ENCODE results near the gene SH3PXD2A.
"Not testable (repeated sequence)": the region's sequence is repeated elsewhere in the genome, so short reads cannot be mapped to it uniquely, and the experiment has no call there.

Gene SH3PXD2A

DNA sequence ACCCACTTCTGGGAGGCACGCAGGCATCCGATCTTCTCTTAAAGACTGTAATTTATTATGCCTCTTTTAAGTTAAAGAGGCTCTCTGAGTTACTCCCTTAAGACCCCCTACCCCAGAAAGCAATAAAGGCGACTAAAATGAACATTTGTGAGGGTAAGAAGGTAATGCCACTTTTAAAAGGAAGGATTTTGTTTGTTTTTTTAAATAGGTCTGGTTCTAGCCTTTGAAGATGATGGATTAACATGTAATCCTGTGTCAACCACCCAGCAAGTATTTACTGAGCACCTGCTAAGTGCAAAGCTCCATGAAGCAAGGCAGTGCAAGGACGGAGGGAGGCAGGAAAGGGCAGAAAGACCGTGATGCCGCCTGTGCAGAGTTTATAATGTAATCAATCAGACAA lies 26.1 kb downstream of the SH3PXD2A start:
- DNase-seq = no peak

DNA sequence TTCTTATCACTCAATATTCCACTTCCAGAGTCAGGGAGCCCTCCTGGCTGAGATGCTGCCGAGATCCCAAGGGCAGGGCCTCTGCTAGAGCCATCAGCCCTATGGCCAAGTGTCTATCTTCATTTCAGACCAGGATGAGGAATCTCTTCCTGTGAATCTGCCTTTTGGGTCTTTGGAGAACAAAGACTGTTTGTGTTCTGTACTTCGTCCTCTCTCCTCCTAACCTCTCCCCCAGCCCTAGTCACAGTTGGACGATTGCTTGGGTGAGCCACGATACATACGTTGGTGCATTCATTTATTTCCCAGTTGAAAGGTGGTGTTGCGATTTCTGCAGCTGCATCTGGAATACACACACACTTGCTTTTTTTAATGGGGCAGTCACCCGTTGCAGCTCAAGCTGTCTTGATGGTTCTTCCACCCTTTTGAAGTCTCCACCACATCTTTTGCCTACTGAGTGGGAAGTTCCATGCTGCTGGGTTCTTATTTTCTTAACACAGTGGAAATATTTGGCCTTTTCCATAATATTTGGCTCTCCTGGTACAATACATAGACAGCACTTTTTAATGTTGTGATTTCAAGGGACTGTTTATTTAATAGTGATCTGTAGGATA lies 26.7 kb downstream of the SH3PXD2A start:
- DNase-seq = no peak

- no peak for DNase-seq
These were observed 27.3 kb downstream of the SH3PXD2A start for GRCh38 chr10:103828107-103828506.

DNA sequence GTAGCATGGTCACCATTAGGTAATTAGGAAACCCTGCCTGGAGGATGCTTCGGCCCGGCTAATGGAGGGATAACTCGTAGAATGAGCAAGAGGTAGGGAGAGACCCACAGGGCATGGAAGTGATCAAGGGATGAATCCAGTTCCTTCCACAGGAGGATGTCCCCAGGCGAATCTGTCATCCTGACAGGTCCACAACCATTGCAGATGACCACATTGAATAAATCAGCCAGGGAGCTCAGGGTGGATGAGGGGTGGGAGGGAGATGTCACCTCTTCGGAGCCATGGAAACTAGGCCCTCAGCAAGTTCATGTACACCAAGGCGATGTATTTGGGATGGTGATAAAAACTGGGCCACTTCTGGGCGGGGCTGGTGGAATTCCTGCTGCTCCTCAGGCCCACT lies 28.5 kb downstream of the SH3PXD2A start:
- DNase-seq = no peak

DNA sequence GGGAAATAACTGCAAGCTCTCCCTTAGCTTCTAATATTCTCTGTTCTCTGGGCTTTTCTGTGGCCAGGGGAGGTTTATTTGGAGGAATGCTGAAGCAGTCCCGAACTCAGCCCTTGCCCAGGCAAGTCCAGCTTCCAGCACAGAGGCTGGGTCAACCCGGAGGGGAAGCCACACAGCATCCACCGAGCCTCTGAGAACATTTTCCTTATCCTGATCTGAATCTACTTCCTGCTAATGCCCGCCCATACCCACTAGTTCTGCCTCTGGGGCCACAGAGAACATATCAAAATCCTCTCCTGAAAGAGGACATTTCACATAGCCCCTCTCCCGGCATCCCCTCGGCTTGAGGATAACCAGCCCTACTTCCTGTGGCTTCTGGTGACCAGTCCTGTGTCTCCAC lies 31.1 kb downstream of the SH3PXD2A start:
- no peak for DNase-seq

DNA sequence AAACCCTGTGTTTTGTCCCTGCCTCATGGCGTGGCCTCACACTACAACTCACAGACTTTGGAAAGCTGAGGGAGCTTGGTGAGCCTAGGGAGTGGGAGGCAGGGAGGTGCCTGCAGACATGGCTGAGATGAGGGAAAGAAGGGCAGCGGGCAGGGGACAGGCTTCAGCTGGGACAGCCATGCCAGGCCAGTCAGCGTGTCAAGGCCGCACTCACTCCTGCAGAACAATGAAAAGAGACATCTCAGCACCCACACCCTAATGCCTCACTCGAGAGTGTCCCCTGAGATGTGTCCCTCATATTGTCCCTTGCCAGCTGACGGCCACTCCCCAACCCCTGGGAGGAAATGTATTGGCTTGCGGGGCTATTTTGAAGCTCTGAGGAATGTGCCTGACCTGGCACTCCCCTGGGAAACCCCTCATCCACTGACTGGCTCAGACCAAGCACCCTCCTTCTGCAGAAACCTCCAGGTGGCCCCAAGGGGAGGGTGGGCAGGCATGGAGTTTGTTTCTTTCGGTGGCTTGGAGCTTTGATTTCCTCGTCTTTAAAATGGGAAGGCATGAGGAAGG lies 31.6 kb downstream of the SH3PXD2A start:
- DNase-seq = no peak

DNA sequence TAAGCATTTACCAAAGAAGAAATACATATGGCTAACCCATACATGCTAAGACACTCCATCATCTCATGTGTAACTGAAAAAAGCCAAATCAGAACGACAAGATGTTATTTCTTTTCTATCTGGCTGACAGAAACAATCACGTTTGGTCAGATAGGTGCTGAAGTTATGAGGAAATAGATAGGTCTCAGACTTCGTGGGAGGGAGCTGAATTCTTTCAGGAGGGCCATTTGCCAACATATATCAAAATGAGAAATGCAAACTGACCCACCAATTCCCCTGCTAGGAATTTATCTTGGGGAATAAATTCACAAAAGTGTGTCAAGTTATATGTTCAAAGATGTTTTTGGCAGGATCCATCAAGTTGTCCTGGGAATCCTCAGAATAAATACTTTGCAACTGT lies 32.6 kb downstream of the SH3PXD2A start:
- no peak for DNase-seq

- no peak for DNase-seq
These were observed 33.2 kb downstream of the SH3PXD2A start for GRCh38 chr10:103822107-103822716.

- peak; percentile 71 for DNase-seq
These were observed 35.0 kb downstream of the SH3PXD2A start for GRCh38 chr10:103820101-103821062.

- no peak for DNase-seq
These were observed 35.9 kb downstream of the SH3PXD2A start for GRCh38 chr10:103819493-103819892.

GRCh38 chr10:103818765-103819374 lies 36.5 kb downstream of the SH3PXD2A start:
- no peak for DNase-seq

DNA sequence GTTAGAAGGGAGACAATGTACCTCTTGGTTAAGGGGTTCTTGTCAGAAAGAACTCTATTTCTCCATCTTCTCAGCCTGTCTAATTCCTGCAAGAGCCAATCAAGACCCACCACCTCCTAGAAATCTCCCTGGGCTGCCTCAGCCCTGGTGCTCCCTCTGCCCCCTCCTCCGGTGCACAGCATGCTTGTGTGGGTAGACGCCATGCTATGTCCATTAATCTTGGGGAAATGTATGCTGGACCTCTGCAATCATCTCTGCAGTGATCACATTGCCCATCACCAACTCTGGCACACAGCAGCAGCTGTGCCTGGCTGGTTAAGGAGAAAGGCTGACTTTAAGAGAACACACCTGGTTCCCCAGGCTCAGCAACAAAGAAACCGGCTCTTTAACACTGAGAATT lies 37.3 kb downstream of the SH3PXD2A start:
- DNase-seq = no peak

GRCh38 chr10:103816431-103816830 lies 38.9 kb downstream of the SH3PXD2A start:
- no peak for DNase-seq

DNA sequence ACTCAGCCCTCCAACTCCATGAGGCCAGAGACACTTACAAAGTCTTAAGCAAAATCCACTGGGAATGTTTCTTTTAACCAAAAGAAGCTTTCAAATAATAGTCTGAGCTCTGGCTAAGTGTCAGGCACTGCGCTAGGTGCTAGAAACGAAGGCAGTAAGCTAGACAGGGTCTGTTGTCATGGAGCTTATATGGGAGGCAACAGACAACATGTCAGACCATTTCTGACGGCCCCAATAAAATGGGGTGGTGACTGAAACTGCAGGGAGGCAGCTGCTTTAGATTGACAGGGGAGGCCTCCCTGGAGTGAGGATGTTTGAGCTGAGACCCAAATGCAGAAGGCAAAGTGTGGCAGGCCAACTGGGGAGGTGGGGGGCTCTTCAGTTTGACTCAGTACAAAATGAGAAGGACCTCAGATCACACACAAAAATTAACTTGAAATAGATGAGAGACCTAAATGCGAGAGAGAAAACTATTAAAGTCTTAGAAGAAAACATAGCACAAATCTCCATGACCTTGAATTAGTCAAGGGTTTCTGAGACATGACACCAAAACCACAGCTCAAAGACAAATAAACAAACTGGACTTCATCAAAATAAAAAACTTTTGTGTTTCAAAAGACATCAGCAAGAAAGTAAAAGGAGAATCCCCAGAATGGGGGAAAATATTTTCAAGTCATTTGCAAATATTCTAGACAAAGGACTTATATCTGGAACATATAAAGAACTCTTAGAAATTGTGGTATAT lies 40.6 kb downstream of the SH3PXD2A start:
- no peak for DNase-seq

- DNase-seq = no peak
These were observed 41.3 kb downstream of the SH3PXD2A start for GRCh38 chr10:103814105-103814504.

DNA sequence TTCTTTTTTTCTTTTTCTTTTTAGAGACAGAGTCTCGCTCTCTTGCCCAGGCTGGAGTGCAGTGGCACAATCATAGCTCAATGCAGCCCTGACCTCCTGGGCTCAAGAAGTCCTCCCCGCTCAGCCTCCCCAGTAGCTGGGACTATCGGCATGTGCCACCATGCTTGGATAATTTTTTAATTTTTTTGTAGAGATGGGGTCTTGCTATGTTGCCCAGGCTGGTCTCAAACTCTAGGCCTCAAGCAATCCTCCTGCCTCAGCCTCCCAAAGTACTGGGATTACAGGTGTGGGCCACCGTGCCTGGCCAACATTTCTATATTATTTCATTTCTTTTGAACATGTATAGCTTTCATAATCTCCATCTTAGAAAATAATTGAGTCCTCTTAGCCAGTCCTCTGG lies 42.1 kb downstream of the SH3PXD2A start:
- not testable (repeated sequence) for DNase-seq

- DNase-seq = no peak
These were observed 42.9 kb downstream of the SH3PXD2A start for GRCh38 chr10:103812432-103812831.

DNA sequence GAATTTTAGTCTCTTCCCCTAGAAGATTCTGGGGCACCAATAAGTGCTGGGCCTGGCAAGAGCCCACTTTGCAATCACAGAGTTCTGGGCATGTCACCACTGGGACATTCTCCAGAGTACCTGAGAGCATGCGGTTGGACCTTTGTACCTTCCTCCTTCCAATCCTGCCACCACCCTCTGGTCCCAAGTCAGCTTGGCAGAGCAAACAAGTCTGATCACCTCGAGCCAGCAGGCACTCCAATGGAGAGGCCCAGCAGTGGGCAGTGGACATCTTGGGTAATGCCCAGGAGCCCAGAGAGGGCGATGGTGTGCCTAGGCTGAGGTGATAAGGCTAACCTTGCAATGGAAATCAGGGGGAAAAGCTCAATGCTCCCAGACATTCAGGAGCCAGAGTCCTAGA lies 43.4 kb downstream of the SH3PXD2A start:
- no peak for DNase-seq

DNA sequence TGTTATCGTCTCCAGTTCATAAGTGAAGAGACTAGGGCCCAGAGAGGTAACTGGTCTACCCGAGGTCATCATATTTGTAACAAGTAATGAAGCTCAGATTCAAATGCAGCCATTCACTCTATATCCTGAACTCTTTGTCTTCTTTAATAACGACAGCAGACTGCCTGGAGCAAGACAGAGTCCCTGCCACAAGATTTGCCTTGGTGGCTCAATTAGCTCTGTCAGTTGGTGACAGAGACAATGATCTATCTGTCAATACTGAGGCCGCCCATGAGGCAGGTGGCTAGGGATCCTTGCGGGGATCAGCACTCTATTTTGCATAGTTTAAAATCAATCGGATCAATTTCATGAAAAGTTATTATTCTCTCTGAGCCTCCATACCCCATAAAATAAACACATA lies 43.9 kb downstream of the SH3PXD2A start:
- DNase-seq = no peak

- DNase-seq = no peak
These were observed 46.6 kb downstream of the SH3PXD2A start for GRCh38 chr10:103808780-103809179.

DNA sequence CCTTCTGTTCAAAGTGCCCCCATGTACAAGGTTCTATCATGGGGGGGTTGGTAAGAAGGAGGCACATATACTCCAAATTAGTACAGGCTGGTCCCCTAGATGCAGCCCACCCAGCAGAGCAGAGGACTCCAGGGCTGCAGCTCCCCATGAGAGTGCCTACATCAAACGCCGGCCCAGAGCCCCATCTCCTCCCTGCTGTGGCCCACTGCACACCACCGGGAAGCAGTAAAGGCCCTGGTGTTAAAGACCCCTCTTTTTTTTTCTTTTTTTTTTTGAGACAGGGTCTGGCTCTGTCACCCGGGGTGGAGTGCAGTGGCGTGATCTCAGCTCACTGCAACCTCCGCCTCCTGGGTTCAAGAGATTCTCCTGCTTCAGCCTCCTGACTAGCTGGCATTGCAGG lies 47.4 kb downstream of the SH3PXD2A start:
- no peak for DNase-seq
